ENCODE results near the gene CTNNA3. TPM values are rescaled to one million over a fixed set of nuclear protein-coding genes. Genes with fewer than 3 reads are reported as not detected.

Gene CTNNA3
- total and polyA plus RNA-seq, 2 donors (not counting 3 experiments of a cell fraction or from before 2014, with no cell fraction given): not detected

- BruUV-seq (replicated peaks): no TSS peak
- no peak for FAIRE-seq
- H4K20me1 ChIP-seq (replicated peaks; ENCODE audit: control insufficient read depth, extremely low read depth, insufficient read depth, low read length): no peaks in the 10 kb centered on the region
- H3K4me1 ChIP-seq (ENCODE audit: control insufficient read depth, extremely low read depth, insufficient read depth, low read length): no peaks in the 10 kb centered on the region
- H3K27me3 ChIP-seq (ENCODE audit: control insufficient read depth in 2 of 2, insufficient read depth in 2 of 2, low read length in 2 of 2): no peaks in the 10 kb centered on the region
- no peak overlapping the region for H3K4me2 ChIP-seq (ENCODE audit: insufficient read depth, low read length)
- H3K9ac ChIP-seq (replicated peaks; ENCODE audit: extremely low read depth, insufficient read depth, low read length): no peak overlapping the region
- DNase-seq (ENCODE audit: low read depth, low spot score): no peak
- no peaks in the 10 kb centered on the region for H3K36me3 ChIP-seq (ENCODE audit: control insufficient read depth in 2 of 2, extremely low read depth in 1 of 2, insufficient read depth in 2 of 2, low read length in 2 of 2)
- no peaks in the 10 kb centered on the region for H3K9me1 ChIP-seq (replicated peaks; ENCODE audit: control insufficient read depth, extremely low read depth, insufficient read depth, low read length)
- TF ChIP-seq FOS (IDR thresholded peaks at IDR 0.05; ENCODE audit: borderline replicate concordance, insufficient read depth, low read length): no peak
- no peak for TF ChIP-seq EZH2 (IDR thresholded peaks at IDR 0.05; ENCODE audit: borderline replicate concordance, low read depth, low read length, severe bottlenecking)
- TF ChIP-seq MAX (IDR thresholded peaks at IDR 0.05; ENCODE audit: insufficient read depth, insufficient read length): no peak
- no peak for TF ChIP-seq GATA2 (IDR thresholded peaks at IDR 0.05; ENCODE audit: insufficient read depth, insufficient read length, low read depth, low read length)
- no peak for TF ChIP-seq CTCF (IDR thresholded peaks at IDR 0.05; ENCODE audit: extremely low read depth in 1 of 2, insufficient read depth in 1 of 2, low read depth in 1 of 2, low read length in 2 of 2)
- TF ChIP-seq POLR2A (IDR thresholded peaks at IDR 0.05; ENCODE audit: low read depth, low read length): no peak
- TF ChIP-seq JUN (IDR thresholded peaks at IDR 0.05; ENCODE audit: borderline replicate concordance, insufficient read depth, insufficient read length, low read depth): no peak
- no peak for TF ChIP-seq POLR2AphosphoS5 (IDR thresholded peaks at IDR 0.05; ENCODE audit: insufficient read depth, low read depth, low read length)
- TF ChIP-seq MYC (IDR thresholded peaks at IDR 0.05; ENCODE audit: low read depth, low read length): no peak
- ChIA-PET CTCF (interaction anchor here (0.7 kb wide), 1 partner anchor 853 kb away, joined by 3 read pairs; no protein-coding TSS in a partner anchor), POLR2A (no interaction called here)
- dilution Hi-C loops (cut with MboI; ENCODE audit: extremely low pct_ligation_motif_present, low sequenced_read_pairs): no loop called here
- no peaks in the 10 kb centered on the region for H3K79me2 ChIP-seq (ENCODE audit: control insufficient read depth, insufficient read depth, low read length)
- H3K9me3 ChIP-seq (replicated peaks; ENCODE audit: control insufficient read depth, insufficient read depth, low read length): no peaks in the 10 kb centered on the region
- H3K27ac ChIP-seq (ENCODE audit: insufficient read depth, low read depth, low read length): no peak overlapping the region
- H2AFZ ChIP-seq (ENCODE audit: low read depth, low read length): no peak overlapping the region
- intact Hi-C loops (cut with micrococcal nuclease): no loop called here
- no peak overlapping the region for H3K4me3 ChIP-seq (replicated peaks in 1 of 3; ENCODE audit: insufficient read depth in 1 of 3, low read depth in 1 of 3, low read length in 3 of 3)
Measured at GRCh38 chr10:66996996-66997395, 699.0 kb downstream of the CTNNA3 start.
